DOHH2 (cell line): ENCODE results near the gene CAND1.

Experiments
- H3F3A ChIP-seq: fragments of 200-600 bp; sonication (generic), shearing (Covaris generic); 2 replicates; pipeline ENCODE4 v1.6.0; 2016; ENCODE audit warnings: antibody characterized with exemption, mild to moderate bottlenecking; ENCODE audit not compliant: control insufficient read depth, insufficient read depth
- H3K27ac ChIP-seq: fragments of 200-600 bp; sonication (generic); 2 replicates; pipeline ENCODE4 v1.5.1; 2014; ENCODE audit warnings: low read depth, mild to moderate bottlenecking, low read length, moderate library complexity
- H3K27me3 ChIP-seq: fragments of 200-600 bp; sonication (generic); 2 replicates; pipeline ENCODE4 v1.6.1; 2014; ENCODE audit warnings: mild to moderate bottlenecking, low read length, mixed read lengths; ENCODE audit not compliant: control insufficient read depth
- H3K36me3 ChIP-seq: fragments of 200-600 bp; sonication (generic); 2 replicates; pipeline ENCODE4 v1.6.1; 2014; ENCODE audit warnings: mild to moderate bottlenecking, low read length, moderate library complexity, mixed read lengths; ENCODE audit not compliant: control insufficient read depth
- H3K4me1 ChIP-seq: fragments of 200-600 bp; sonication (generic); 2 replicates; pipeline ENCODE4 v1.6.1; 2014; ENCODE audit warnings: mild to moderate bottlenecking, low read length, mixed read lengths; ENCODE audit not compliant: control insufficient read depth
- H3K4me2 ChIP-seq: fragments of 200-600 bp; sonication (generic); 2 replicates; pipeline ENCODE4 v1.6.0; 2014; ENCODE audit warnings: mild to moderate bottlenecking, low read length, moderate library complexity
- H3K4me3 ChIP-seq: fragments of 200-600 bp; sonication (generic); 2 replicates; pipeline ENCODE4 v1.5.1; 2014; ENCODE audit warnings: mild to moderate bottlenecking, low read length, mixed read lengths
- H3K79me2 ChIP-seq: fragments of 200-600 bp; sonication (generic); 2 replicates; pipeline ENCODE4 v1.6.1; 2014; ENCODE audit warnings: mild to moderate bottlenecking, low read length, mixed read lengths; ENCODE audit not compliant: control insufficient read depth
- H3K9me2 ChIP-seq: fragments of 200-600 bp; sonication (generic); replicated peaks from 2 replicates; pipeline ENCODE4 v1.6.1; 2014; ENCODE audit warnings: mild to moderate bottlenecking, low read length, mixed read lengths; ENCODE audit not compliant: control insufficient read depth
- H3K9me3 ChIP-seq: fragments of 200-600 bp; sonication (generic); 2 replicates; pipeline ENCODE4 v1.6.1; 2014; ENCODE audit warnings: antibody characterized with exemption, low read length, mixed read lengths; ENCODE audit not compliant: control insufficient read depth, insufficient read depth
- H4K20me1 ChIP-seq: fragments of 200-600 bp; sonication (generic); 2 replicates; pipeline ENCODE4 v1.6.0; 2014; ENCODE audit warnings: low read depth, mild to moderate bottlenecking, antibody characterized with exemption, low read length, moderate library complexity; ENCODE audit not compliant: control insufficient read depth, insufficient read depth
- EZH2phosphoT487 ChIP-seq: fragments of 200-600 bp; sonication (generic); IDR thresholded peaks from 2 replicates; pipeline ENCODE4 v1.6.1; 2017; ENCODE audit warnings: borderline replicate concordance, mild to moderate bottlenecking, antibody characterized with exemption, low read length, moderate library complexity, mixed read lengths
- TF ChIP-seq, protein P1 (sequence below): fragments of 200-600 bp; sonication (generic); IDR thresholded peaks from one replicate; pipeline ENCODE4 v1.5.1; 2014; ENCODE audit warnings: antibody characterized with exemption, mild to moderate bottlenecking, low read depth, low read length; ENCODE audit not compliant: poor library complexity, severe bottlenecking

The CAND1 gene

DNA sequence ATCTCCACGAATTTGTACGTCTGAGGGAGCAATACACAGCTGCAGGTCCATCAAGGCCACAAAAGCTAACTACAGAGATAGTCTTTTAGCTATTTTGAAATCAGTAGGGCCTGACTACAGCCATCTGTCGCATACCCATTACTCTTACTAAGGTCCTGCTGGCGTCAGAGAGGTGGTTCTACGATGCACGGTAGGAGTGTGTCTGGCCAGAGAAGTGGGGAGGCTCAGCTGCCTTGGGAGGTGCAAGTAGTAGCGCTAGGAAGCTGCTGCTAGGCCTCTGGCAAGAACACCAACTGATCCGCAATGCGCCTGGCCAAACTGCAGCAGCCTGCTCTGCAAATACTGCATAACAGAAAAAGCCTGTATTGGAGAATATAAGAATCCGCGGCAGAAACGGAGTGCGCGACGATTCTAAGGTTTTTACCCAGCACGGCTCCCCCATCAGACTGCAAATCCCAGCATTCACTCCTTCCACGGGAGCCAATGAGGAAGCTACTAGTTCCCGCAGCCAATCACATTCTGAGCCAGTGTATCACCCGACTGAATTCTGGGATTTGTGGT is 743 bp upstream of the CAND1 start:
- Histone ChIP-seq H3K36me3 (peaks cover 40% of the 10 kb centered on the region), H3K4me1 (peaks cover 30% of the 10 kb centered on the region), H4K20me1 (peaks cover 24% of the 10 kb centered on the region), H3K9me3 (0 out of 2 replicates have a peak, but pooled peaks cover 2% of the 10 kb centered on the region), H3F3A (no peaks in the 10 kb centered on the region), H3K27ac (peak overlapping the region; percentile 89), H3K27me3 (no peaks in the 10 kb centered on the region), H3K79me2 (peaks cover 47% of the 10 kb centered on the region), H3K4me3 (peak overlapping the region; percentile 85), H3K4me2 (peak overlapping the region; percentile 81), H3K9me2 (no peaks in the 10 kb centered on the region)
- TF ChIP-seq, protein P1, sequence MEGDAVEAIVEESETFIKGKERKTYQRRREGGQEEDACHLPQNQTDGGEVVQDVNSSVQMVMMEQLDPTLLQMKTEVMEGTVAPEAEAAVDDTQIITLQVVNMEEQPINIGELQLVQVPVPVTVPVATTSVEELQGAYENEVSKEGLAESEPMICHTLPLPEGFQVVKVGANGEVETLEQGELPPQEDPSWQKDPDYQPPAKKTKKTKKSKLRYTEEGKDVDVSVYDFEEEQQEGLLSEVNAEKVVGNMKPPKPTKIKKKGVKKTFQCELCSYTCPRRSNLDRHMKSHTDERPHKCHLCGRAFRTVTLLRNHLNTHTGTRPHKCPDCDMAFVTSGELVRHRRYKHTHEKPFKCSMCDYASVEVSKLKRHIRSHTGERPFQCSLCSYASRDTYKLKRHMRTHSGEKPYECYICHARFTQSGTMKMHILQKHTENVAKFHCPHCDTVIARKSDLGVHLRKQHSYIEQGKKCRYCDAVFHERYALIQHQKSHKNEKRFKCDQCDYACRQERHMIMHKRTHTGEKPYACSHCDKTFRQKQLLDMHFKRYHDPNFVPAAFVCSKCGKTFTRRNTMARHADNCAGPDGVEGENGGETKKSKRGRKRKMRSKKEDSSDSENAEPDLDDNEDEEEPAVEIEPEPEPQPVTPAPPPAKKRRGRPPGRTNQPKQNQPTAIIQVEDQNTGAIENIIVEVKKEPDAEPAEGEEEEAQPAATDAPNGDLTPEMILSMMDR: no peak
- TF ChIP-seq EZH2phosphoT487: no peak

DNA sequence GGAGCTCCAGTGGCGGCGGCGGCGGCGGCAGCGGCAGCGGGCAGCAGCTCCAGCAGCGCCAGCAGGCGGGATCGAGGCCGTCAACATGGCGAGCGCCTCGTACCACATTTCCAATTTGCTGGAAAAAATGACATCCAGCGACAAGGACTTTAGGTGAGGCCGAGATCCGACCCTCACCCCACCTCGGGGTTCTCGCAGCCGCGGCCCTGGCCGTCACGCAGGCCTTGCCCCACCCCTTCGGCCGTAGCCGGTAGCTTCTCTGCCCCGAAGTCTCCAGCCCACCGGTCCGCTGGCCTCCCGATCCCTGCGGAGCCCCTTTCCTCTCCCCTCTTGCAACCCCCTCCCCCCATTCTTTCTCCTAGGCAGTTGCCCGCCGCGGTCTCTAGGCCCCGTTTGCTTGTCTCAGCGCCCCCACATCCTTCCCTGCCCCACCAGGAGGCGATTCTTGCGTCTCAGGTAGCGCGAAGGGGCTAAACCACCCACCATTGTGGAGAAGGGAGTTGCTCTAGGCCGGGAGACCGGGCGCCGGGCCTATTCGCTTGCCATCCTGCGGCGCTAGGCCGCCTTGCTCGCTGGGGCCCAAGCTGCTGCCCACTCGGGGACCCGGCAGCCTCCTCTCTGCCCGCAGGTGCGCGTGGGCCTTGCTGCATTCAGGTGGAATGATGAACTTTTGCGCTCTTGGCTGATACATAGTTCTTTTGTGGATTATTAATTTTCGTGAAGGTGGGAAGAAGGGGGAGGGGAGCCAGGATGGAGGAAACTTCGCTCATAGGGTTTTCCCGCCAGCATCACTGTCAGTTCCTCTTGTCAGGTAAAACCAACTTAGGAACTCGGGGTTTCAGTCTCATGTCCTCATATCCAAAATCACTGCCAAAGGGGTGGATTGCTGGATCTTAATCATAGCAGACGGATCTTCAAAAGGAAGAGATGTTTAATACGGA is 745 bp downstream of the CAND1 start:
- Histone ChIP-seq H3K36me3 (peaks cover 53% of the 10 kb centered on the region), H3K27me3 (no peaks in the 10 kb centered on the region), H3K9me2 (no peaks in the 10 kb centered on the region), H3K79me2 (peaks cover 62% of the 10 kb centered on the region), H3K9me3 (0 out of 2 replicates have a peak, but pooled peaks cover 2% of the 10 kb centered on the region), H3K4me1 (peaks cover 39% of the 10 kb centered on the region), H3F3A (no peaks in the 10 kb centered on the region), H4K20me1 (peaks cover 29% of the 10 kb centered on the region), H3K4me2 (peak overlapping the region; percentile 81), H3K27ac (peak overlapping the region; percentile 89), H3K4me3 (peak overlapping the region; percentile 85)
- no peak for TF ChIP-seq EZH2phosphoT487
- TF ChIP-seq, protein P1: peak; percentile 10

DNA sequence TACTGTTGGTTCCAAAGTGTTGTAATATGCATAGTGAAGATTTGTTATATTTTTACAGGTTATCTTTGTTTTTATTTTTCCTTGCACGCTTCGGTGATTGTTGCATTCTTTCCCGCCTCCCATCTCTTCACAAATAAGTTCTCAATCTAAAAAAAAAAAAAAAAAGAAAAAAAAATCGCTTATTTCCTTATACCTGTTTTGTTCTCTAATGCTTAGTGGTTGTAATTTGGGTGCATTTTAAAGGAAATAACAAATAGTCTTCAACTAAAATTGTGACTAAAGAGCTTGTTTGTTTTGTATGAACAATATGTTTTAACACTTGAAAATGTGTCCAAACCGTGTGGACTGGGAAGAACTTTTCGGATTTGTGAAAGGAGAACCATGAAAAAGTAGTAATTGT is 1.5 kb downstream of the CAND1 start:
- Histone ChIP-seq H3K79me2 (peaks cover 69% of the 10 kb centered on the region), H3K4me1 (peaks cover 39% of the 10 kb centered on the region), H3K9me2 (no peaks in the 10 kb centered on the region), H3K27me3 (no peaks in the 10 kb centered on the region), H4K20me1 (peaks cover 30% of the 10 kb centered on the region), H3K9me3 (0 out of 2 replicates have a peak, but pooled peaks cover 2% of the 10 kb centered on the region), H3K27ac (peak overlapping the region; percentile 89), H3K4me3 (peak overlapping the region; percentile 85), H3K4me2 (peak overlapping the region; percentile 81), H3K36me3 (peaks cover 60% of the 10 kb centered on the region), H3F3A (no peaks in the 10 kb centered on the region)
- TF ChIP-seq EZH2phosphoT487: no peak
- TF ChIP-seq, protein P1: no peak
